Right renal cortex interstitium (tissue), 3 donors: ENCODE results near the gene KIF3A. TPM values are rescaled to one million over a fixed set of nuclear protein-coding genes. Genes with fewer than 3 reads are reported as not detected.

ENCODE experiments used
- DNase-seq, 3 donors: peaks; one replicate each; pipeline ENCODE4 v3.0.0-alpha.2; 2013; ENCODE audit warnings: low read depth in 3 of 3, low spot score in 2 of 3
- polyA plus RNA-seq, 3 donors: library from polyadenylated mRNA; unstranded; fragments of 120-200 nt; gene quantifications; one replicate each; pipeline ENCODE4 v1.2.1, GENCODE V29; 2013; ENCODE audit not compliant: insufficient read length in 3 of 3

Gene KIF3A
- polyA plus RNA-seq, 3 donors, result 22.2 to 25.4 (median 23.5) TPM

DNA sequence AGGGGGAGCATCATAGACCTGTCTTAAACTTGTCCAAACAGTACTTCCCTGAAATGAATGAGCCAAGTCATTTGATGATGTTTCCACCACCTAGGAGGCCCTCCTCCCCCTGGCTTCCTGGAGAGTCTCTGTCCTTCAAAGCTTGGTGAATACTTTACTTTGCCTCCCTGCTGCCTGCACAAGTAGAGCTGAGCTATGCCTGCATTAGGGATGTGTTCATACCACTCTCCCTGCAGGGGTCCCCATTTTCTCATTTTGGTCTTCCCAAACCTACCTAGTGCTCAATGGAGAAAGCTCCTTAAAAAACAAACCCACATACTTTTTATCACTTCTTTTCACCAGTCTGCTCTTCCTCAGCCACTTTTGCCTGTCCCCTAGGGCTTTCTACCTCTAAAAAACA is 17.6 kb upstream of the KIF3A start:
- DNase-seq, result no peak

DNA sequence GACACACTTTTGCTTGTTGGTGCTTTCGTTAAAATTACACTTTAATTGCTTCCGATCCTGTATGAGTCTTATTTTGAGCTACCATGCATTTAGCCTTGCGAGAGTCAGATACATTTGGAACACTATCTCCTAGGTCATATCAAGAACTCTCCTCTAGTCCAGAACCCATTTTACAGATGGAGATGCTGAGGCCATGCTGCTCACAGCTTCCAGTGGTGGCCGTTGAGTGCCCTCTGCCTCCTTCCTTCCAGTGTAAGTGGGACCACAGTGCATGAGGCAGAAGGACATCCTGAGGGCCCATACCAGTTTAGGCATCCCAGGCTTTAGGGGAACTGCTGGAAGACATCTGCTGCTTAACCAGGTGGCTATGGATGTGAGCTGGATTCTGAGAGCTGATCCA is 16.8 kb upstream of the KIF3A start:
- DNase-seq, result no peak

DNA sequence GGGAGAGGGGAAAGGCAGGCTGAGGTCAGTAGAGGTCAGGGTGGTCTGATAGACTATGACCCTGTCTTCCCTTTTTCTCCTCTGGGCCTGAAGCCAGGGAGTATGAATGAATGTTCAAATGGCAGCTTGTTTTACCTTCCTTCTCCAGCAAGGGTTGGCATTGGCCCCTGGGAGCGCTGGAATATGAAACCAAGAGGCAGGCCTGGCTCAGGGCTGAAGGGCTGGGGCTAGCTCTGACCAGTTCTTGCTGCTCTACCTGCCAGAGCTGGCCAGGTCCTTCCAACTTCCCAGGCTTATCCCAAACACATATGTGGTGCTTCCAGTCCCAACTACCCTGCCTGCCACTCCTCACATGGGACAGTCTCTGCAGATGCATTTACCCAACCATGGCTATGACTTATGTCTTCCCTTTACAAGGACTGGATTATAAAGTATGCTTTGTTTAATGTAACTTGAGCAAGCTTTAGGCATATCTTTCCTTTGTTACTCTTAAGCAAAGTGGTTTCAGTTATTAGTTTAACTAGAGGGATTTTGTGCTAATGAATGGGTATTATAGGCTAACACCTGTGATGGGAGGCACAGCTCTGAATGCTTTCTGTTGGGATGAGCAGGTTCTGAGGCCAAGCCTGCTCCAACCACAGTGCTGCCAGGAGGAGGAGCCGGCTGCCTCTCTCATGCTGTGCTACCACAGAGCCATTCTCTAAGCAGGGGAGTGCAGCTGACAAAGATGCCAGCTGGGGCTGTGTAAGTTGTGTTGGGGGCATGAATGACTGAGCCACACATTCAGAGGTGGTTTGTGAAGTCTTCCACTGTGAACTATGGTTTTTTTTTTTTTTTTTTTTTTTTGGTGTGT is 16.0 kb upstream of the KIF3A start:
- no peak for DNase-seq

DNA sequence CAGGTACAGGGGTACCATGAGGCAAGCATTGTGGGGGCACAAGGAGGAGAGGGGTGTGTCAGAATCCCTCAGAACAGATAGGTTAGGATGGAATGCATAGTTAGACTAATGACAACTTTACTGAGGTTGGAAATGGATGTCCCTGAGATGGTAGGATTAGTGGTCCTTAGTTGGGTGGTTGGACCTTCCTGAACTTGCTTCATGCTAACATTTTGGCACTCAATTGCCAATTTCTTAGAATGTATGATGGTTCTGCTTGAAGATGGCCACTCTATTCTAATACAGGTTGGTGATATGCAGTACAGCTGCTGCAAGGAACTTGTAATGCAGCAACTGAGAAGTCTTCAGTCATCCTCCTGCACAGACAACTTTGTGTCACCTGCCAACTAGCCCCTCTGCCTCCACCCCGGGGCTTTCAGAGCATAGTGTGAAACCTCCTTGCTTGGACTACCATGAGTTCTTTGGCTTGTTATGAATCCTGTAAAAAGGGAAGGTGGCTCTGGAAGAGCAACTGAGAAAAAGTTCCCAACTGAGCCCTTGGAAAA is 15.3 kb upstream of the KIF3A start:
- no peak for DNase-seq

DNA sequence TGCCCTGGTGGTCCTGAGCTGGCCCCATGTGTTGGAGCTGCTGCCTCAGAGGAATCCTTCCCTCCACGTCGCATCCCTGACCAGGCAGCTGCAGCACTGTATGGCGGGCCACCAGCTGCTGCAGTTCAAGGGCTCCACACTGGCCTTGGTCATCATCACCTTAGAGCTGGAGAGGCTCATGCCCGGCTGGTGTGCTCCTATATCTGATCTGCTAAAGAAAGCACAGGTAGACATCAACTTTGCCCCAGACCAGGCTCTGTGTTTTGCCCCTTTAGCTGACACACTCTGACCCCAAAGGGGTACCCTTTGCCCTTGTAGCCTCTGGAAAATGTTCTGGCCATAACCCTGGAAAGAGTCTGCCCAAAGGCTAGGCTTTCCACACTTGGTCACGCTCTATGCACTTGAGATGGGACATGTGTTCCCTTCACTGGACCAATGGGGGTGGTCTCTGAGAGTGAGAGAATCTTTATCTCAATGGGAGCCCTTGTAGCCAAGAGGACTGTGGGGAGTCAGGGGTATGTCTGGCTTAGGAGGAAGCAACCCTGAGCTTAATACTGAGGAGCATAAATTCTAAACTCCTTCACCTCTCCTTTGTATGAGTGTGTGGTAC is 14.7 kb upstream of the KIF3A start:
- DNase-seq, result no peak

DNA sequence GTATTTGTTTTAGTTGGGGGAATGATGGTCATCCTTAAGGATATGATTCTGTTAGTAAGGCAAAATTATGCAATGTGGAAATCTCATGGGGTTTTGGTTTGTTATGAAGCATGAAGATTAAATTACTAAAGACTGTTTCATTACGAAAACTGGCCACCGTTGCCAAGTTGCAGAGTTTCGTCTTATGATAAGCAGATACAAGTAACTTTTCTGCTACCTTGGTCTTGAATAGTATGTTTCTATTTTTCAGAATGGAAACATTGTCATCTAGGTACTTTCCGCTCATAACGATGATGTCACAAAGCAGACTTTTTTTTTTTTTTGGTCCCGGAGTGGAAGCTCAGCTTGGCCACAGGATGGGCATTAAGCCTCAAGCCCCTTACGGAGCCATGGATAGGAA is 14.1 kb upstream of the KIF3A start:
- DNase-seq, result no peak

DNA sequence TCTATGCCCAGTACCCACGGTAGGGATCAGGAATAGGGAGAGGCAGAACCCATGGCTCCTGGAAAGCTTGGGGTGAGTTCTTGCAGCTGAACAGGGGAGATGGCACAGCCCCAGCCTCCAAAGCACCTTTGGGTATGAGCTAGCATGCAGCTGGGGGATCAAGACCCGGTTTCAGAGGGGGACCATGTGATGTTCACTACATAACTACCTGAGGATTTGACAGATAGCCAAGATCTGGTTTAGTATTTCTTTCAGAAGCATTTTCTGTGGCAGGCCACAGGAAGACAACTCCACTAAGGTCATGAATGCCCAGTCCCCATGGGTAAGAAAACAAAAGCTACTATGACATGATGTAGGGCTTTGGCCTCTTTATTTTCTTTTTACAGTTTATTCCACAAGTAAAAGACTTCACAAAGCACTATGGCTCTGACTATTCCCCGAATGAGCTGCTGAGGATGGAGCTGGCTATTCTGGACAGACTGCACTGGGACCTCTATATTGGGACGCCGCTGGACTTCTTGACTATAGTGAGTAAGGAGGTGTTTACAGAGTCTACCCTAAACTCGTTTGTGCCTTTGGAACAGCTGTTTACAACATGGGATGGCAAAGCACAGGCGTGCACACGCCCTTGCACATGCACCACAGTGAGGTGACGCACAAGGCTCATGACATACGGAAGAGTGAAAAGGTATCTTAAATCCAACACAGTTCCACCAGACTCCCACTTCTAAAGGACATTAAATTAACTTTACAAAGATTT is 13.3 kb upstream of the KIF3A start:
- no peak for DNase-seq

DNA sequence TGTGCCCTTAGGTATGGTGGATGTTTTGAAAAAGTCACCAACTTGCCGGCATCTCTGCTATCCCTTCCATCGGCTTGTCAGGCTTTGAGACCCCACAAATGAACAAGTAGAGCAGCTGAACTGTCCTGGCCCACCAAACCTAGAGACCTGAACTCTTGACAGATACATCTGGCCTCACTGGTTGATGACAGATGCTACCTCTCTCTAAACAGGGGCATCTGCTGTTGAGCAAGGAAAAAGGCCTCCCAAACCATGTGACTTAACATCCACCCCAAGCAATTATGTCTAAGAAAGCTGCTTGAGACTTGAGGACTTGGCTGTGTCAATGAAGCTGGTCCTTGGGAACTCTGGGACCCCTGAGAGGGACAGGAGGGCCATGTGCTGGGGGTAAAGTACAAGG is 12.2 kb upstream of the KIF3A start:
- DNase-seq, result no peak

DNA sequence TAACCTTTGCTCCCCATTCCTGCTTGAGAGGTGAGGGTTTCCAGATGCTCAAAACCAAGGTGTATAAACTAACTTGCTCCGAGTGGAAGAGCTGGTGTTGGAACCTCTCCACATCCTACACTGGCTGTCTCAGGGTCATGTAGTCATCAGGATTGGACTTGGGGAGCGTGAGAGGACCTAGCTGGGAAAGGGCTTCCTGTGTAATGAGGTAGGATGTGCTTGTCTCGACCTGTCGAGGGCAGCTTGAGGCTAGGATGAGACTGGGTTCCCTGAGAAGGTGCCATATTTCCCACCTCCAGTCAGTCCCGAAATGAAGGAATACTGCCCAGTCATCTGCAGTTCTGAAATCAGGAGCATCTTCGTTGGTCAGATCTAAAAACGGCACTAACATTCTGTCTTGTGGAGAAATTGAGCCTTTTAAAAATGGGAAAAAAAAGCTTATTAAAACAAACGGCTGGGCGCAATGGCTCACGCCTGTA is 11.2 kb upstream of the KIF3A start:
- DNase-seq, result no peak

DNA sequence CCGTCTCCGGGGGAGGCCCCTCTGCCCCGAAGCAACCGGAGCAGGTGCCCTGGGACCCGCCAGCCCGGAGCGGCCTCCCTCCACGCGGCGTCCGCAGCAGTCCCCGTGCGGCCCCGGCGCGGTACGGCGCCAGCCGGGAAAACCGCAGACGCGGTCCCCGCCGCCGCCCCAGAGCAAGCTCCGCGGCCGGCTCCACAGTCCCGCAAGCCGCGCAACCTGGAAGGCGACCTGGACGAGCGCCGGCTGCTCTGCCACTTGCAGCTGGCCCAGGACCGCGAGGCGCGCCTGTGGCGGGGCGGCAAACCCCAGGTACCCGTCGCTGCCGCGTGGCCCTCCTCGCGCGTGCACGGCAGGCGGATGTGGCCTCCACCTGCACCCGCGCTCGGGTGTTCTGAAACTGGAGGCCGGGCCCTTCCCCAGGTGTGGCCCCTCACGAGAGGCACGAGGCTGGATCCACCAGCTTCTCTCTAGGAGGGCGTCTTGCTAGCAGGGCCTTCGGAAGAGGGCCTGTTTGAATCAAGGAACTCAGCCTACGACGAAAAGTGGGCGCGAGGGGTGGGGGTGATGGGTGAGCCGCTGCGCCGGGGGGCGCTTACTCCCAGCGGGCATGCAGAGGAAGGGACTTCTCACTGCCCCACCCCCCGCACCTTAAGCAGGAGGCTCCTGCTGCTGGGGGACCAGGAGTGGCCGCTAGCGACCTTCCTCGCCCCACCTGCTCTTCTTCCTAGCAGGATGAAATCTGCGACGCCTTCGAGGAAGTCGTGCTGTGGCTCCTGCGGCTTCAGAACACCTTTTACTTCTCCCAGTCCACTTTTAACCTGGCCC is 10.5 kb upstream of the KIF3A start:
- no peak for DNase-seq

DNA sequence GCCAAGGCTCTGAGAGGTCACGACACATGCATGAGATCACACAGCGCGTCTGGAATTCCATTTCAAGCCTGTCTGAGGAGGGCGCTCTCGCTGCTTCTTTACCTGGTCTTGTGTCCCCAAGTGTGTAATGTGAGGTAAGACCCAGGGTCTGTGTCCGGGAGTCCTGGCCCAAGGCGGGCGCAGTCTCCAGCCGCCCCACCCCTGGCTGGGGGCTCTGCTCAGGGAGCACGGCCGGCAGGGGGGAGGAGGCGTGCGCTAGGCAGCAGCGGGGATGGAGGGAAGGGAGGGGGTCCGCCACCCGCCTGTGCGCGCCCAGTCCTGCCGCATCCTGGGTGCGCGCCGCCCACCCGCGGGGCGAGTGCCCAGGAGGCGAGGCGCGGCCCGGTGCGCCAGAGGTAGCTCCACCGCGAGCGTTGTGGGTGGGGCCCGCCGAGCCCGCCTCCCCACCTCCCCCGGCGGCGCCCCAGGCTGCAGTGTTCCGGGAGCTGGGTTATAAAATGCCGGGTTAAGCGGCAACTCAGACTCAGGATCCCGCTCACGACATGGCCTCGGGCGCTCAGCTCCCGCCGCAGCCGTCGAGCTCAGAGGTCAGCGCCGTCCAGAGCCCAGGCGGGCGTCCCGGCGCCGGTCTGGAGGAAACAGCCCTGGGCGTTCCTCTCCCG is 9.7 kb upstream of the KIF3A start, which contains the start of gene CCNI2:
Gene CCNI2 (plus strand): TSS at position 473 of the 662 bp plus-strand sequence. CDS start 70 bp downstream, at position 543.
- DNase-seq, result no peak

DNA sequence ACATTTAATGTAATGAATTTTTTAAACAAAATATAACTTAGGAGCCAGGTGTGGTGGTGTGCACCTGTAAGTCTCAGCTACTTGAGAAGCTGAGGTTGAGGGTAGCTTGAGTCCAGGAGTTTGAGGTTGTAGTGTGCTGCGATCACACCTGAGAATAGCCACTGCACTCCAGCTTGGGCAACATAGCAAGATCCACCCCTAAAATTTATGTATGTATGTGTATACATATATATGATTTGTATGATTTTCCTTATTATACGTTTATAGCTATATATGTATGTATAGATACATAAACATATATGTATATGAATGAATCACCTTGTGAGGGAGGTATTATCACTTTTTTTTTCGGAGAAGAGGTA is 9.2 kb upstream of the KIF3A start:
- no peak for DNase-seq

DNA sequence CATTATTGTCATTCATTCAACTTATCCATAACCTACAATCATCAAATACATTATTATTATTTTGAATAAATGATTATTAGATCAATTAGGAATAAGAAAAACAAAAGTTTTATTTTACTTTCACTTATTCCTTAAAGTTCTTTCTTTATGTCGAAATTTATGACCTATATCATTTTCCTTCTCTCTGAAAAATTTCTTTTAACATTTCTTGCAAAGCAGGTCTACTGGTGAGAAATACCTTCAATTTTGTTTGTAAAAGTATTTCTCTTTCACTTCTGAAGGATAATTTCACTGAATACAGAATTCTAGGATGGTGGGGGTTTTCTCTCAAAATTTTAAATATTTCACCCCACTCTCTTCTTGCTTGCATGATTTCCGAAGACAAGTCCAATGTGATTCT is 7.3 kb upstream of the KIF3A start:
- DNase-seq, result no peak

DNA sequence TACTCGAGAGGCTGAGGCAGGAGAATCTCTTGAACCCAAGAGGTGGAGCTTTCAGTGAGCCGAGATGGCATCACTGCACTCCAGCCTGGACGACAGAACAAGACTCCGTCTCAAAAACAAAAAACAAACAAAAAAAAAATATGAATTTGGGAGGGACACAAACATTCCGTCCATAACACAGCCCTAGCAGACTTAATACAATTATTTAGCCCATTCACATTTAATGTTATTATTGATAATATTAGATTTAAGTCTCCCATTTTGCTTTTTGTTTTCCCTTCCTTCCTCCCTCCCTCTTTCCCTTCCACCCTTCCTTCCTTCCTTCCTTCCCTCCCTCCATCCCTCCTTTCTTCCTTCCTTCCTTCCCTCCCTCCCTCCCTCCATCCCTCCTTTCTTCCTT is 5.3 kb upstream of the KIF3A start:
- no peak for DNase-seq

DNA sequence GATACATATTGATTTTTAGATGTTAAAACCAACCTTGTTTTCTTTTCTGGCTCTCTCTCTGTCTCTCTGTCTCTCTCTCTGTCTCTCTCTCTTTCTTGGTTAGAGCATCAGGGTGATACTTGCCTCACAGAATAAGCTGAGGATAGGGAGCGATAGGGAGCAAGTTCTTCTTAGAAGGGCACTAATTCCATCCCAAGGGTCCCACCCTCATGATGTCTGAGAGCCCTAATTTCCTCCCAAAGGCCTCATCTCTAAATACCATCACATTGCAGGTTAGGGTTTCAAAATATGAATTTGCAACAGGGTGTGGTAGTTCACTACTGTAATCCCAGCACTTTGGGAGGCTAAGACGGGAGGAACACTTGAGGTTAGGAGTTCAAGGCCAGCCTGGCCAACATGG is 4.8 kb upstream of the KIF3A start:
- no peak for DNase-seq

DNA sequence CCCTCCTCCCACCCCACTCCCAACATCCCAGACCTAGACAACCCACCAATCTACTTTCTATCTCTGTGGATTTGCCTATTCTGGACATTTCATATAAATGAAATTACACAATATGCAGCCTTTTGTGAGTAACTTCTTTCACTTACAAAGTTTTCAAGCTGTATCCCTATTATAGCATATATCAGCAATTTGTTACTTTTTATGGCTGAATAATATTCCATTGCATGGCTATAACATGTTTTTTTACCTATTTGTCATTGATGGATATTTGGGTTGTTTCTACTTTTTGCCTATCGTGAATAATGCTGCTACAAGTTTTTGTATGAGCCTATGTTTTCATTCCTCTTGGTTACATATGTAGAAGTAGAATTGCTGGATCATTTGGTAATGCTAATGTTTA is 1.9 kb upstream of the KIF3A start:
- no peak for DNase-seq

DNA sequence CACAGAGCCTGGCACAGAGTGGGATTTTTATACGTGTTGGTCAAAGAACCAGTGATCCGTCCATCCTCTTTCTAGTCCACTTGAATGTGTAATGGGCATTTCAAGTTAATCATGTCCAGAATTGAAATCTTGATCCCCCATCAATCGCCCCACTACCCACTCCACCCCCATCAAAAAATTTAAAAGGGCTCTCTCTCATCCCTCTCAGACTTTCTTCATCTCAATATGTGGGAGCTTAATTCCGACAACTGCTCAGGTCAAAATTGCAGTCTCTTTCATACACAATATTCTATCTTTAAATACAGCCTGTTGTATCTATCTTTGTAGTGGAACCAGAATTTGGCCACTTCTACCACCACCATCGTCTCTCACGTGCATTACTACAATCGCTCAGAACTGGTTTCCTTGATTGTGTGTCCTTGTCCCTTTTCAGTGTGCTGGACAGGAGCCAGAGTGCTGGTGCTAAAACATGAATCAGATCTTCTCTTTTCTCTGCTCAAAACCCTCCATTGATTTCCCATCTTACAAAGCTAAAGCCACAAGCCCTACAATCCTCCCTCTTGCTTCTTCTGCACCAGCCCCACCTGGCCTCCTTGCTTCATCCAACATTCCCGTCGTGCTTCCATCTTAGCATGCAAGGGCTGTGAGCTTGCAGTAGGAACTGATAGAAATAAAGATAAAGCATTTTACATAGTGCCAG is 786 bp upstream of the KIF3A start:
- DNase-seq, result no peak

DNA sequence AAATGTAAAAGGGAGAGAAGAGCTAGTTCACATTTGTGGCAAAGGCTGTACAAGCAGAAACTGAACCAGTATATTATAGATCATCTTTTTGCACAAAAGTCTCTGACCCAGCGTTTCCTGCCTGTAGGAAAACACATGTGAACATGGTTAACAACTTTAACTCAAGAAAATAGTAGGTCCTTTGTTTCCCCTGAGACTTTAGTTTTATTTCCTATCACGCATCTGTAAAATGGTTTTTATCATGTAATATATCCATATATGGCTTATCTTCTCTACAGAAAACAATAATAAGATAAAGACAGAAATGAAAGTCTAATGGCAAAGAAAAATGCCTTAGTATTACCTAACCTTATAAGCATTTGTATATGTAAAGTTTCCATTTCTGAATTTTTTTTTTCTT is 2.7 kb downstream of the KIF3A start:
- DNase-seq, result no peak

DNA sequence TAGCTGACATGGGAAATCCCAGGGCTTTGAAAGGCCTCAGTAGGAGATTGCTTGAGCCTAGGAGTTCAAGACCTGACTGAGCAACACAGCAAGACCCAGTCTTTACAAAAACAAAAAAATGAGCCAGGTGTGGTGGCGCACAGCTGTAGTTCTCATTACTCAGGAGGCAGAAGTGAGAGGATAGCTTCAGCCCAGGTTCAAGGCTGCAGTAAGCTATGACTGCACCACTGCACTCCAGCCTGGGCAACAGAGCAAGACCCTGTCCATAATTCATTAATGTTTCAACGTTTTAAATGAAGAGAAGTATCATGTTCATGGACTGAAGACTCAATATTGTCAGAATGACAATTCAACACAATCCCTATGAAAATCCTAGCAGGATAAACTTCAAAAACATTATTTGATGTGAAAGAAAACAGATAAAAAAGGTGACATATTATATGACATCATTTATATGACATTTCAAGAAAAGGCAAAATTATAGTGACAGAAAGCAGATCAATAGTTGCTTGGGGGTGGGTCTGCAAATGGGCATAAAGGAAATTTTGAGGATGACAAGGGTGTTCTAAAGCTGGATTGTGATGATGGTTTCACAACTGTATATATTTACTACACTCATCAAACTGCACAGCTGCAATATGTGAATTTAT is 3.7 kb downstream of the KIF3A start:
- DNase-seq, result no peak
